T-helper 22 cell (primary cell): ENCODE results near the gene CWC27.
"Not testable (repeated sequence)": the region's sequence is repeated elsewhere in the genome, so short reads cannot be mapped to it uniquely, and the experiment has no call there.

Source experiments
- DNase-seq: peaks from one replicate; pipeline ENCODE4 v3.0.0-alpha.2; 2020; ENCODE audit warnings: low read depth

CWC27 gene

DNA sequence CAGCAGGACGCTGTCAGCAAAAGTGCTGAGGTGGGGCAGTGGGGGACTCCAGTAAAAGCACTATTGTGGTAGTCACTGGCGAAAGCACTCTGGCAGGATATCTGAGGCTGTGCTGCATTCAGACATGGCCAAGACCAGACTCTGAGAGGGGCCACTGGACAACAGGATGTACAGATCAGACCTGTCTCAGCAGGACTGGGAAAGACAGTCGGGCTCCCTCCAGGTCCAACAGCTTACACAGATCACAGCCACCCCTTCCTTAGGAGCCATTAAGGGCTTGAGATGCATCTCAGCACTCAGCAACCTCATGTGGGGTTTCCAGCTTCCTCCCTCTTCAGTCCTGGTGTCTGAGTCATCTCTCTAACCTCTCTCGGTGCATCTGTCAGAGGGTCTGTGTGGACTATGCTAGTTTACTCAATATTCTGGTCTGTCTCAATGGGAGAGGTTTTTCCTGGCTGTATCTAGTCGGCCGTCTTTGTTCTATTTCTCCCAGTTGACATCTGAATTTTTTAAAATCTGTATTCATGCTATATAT, 154.5 kb downstream of the CWC27 start:
- no peak for DNase-seq

DNA sequence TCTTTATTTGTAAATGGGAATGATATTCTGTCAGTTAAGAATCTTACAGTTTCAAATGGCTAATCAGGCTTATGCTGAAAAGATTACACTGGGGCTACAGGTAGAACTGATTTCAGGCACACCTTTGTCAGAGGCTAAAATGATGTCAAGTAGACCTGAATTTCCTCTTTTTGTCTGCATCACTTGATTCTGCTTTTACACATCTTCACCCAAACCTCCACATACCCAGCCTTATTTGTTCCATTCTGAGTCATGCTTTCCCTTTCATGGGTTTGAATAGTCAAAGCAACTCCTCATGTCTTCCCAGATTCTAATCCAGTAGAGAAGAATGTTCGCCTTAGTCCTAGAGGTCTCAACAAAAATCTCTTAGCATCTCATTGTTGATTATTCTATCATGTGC, 156.4 kb downstream of the CWC27 start:
- DNase-seq = no peak

DNA sequence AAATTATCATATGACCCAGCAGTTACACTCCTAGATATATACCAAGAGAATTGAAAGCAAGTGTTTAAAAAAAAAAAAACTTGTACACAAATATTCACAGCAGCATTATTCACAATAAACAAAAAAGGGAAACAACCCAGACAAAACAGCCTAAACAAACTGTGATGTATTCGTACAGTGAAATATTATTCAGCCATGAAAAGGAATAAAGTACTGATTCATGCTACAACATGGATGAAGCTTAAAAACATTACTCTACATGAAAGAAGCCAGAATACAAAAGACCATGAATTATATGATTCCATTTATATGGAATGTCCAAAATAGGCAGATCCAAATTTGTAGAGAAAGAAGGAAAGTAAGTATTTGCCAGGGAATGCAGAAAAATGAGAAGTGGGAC, 161.1 kb downstream of the CWC27 start:
- no peak for DNase-seq

DNA sequence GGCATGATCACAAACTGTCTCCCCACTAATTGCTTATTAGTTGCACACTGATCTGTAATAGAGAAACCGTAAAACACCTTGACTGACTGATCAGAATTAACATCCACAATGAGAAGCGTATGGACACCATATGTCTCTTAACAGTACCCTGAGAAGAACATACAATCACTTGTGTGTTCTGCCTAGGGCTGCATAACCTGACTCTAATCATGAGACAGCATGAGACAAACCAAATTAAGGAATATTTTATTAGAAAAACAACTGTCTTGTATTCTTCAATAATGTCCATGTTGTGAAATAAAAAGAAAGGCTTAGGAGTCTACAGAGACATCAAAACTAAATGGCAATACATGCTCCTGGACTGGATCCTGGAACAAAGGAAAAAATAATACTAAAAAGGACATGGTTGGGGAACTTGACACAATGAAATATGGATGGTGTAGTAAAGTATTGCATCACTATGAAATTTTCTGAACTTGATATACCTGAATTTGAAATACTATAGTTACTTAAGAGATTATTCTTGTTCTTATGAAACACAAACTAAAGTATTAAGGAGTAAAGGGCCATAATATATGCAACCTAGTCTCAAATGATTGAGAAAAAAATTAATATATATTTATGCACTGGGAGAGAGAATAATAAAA, 162.1 kb downstream of the CWC27 start:
- DNase-seq = no peak

DNA sequence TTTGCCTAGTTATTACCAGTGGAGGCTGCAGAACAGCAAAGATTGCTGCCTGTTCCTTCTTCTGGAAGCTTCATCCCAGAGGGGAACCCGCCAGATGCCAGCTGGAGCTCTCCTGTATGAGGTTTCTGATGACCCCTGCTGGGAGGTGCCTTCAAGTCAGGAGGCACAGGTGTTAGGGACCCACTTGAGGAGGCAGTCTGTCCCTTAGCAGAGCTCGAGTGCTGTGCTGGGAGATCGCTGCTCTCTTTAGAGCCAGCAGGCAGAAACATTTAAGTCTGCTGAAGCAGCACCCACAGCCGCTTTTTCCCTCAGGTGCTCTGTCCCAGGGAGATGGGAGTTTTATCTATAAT, 170.7 kb downstream of the CWC27 start:
- DNase-seq = not testable (repeated sequence)

DNA sequence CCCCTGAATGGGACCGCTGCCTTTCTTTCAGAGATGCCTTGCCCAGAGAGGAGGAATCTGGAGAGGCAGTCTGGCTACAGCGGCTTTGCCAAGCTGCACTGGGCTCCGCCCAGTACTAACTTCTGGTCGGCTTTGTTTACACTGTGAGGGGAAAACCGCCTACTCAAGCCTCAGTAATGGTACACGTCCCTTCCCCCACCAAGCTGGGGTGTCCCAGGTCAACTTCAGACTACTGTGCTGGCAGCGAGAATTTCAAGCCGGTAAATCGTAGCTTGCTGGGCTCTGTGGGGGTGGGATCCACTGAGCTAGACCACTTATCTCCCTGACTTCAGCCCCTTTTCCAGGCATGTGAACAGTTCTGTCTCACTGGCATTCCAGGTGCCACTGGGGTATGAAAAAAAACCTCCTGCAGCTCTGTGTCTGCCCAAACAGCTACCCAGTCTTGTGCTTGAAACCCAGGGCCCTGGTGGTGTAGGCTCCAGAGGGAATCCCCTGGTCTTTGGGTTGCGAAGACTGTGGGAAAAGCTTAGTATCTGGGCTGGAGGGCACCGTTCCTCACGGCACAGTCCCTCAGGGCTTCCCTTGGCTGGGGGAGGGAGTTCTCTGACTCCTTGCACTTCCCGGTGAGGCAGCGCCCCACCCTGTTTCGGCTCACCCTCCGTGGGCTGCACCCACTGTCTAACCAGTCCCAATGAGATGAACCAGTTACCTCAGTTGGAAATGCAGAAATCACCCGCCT, 171.2 kb downstream of the CWC27 start:
- no peak for DNase-seq

DNA sequence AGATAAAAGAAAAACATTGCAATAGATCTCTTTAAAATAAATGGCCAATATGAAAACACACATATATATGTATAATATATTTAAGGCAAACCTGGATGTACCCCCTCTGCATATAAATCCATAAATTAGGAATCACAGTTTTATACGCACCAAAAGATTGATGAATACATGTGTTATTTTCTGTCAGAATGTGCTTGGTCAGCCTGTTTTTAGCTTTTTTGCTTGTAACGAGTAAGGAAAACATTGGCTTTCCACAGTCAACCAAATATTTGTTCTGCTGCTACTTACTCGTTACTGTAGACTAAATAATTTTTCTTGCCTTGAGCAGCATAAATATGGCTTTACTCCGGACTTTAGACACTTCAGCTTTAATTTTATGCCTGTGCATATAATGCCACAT, 173.7 kb downstream of the CWC27 start:
- no peak for DNase-seq

DNA sequence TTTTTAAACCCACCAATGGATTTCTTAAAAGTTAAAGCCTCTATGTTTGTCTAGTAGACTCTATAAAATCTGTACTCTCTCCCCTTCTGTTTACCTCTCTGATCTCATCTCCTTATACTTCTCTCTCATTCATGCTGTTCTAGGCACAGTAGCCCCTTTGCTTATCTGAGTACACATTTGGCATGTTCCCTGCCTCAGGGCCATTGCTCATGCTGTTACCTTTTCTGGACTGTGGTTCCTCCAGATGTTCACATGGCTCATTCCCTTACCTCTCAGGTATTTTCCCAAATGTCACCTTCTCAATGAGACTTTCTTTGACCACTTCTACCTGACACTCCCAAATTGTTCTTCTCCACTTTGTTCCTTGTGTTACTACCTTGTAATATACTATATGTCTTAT, 176.1 kb downstream of the CWC27 start:
- no peak for DNase-seq

DNA sequence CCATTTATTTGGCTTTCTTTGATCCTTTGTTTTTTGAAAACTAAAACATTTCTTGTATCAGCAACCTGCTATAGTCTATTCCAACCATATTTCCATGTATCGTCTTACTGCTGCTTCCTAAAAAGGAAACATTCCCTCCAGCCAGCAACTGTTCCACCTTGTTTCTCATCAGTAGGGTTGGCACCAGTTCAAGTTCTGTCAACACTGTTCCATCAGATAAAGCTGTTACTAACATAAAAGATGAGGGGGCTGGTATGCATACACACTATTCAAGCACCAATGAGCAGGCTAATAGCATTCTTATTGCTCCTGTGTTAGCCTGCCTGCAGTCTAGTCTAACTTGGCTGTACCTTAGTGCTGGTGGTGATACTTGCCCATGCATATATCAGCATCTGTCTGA, 178.3 kb downstream of the CWC27 start:
- no peak for DNase-seq

DNA sequence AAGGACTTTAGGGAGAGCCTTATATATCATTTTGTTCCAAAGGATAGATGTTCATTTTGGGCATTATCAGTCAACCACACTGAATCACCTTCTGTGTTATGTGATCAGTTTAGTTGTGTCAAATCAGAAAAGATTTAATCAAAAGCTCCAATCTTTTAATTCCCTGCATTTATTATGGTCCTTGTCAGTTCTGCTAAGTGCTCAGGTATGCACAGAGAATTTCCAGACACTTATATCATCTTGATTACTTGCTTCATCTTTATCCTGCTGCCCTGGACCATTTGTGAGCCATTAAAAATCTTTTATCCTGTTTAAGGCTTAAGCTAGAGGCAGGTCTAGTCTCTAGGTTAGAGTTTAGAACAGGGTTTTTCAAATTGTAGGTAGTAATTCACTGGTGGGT, 179.1 kb downstream of the CWC27 start:
- DNase-seq = no peak

DNA sequence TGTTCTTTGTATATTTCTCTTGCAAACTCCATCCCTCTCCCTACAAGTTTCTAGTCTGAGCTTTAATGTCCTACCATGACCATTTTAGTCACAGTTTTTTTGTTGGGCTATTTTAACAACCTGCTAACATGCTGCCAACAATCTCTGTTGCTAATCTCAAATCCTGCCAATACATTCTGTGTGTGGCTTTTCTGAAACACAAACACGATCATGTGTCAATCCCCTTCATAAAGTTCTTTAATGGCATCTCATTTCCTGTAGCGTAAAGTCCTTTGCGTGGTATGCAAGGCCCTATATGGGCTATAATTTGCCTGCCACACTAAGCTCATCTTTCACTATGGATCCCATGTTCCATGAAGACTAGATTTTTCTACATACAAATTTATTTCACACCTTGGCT, 180.6 kb downstream of the CWC27 start:
- DNase-seq = no peak

DNA sequence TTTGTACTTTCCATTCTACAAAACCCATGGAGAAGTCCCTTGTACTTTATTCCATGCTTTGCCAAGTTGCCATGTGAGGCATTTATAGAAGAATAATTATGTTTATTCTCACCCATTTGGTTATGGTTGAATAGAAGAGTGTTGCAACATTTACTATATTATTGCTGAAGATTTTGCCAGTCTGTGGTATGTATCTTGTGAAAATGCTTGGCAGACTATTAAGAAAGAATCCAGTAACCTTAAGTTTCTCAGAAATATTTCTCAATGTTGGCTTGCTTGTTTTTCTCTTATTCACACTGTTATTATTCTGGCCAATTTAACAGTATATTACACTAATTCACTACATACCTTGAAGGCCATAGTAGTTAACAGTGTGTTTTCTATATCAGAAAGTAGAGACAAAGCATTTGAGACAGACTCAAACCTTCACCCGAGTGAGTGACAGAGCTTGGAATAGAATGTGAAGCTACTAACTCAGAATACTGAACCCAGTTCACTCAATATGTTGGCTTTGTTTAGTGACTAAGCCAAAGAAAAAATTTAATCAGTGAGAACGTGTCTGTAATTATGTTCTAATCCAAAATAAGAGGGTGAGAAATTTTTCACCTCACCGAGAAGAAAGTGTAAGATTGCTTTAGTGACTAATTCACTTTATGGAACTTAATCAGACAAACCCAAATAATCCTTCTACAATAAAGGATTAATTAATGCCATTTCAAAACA, 184.4 kb downstream of the CWC27 start:
- no peak for DNase-seq

DNA sequence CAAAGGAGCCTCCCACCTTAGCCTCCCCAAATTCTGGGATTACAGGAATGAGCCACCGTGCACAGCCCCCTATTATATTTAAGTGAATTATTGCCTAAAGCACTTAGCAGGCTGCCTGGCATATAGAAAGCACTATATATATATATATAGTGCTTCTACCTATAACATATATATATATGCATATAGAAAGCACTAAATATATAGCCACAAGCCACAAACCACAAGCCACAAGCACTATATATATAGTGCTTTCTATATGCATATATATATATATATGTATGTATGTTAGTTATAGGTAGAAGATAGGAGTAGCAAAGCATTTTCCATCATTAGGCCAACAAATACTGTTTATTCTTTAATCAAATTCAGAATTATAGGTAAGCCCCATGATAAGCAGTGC, 185.8 kb downstream of the CWC27 start:
- no peak for DNase-seq

DNA sequence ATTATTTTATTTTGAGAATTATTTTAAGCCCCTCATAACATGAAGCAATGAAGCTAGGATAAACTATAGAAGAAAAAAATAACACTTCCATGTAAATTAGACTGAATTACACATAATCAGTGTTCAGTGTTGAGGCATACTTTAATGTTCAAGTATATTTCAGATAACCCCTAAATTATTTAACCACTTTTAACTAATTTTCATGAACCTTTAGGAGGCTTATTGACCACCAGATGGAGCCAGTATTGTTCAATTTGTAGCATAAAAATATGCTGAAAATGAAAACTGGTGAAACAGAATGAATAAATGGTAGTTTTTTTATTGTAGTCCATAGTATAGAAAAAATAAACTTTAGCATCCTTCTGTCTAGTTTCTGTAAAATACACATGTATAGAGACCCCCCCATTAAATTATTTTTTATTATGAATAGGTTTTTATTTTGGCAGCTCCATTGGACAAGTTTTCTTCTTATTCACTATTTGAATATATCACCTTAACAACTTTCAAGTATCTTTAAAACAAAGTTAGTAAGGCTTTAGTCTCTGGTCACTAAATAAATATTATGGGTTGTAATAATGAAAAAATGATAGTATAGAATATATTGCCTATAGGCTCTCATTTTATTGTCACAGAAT, 190.1 kb downstream of the CWC27 start:
- no peak for DNase-seq

DNA sequence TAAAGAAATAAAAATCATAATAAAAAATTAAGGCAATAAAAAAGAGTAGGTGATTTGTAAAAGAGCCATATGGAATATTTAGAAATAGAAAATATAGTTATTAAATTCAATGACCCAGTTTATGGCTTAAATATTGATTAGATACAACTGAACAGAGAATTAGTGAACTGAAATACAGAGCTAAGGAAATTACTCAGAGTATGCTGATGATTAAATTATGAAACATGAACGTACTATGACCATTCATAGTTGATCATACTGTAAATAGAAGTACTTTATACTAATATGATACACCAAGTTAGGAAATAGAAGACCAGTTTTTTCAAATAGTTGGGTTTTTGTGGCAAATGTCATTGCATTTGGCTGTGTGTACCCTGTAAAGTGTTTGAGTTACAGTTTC, 194.5 kb downstream of the CWC27 start:
- DNase-seq = no peak

DNA sequence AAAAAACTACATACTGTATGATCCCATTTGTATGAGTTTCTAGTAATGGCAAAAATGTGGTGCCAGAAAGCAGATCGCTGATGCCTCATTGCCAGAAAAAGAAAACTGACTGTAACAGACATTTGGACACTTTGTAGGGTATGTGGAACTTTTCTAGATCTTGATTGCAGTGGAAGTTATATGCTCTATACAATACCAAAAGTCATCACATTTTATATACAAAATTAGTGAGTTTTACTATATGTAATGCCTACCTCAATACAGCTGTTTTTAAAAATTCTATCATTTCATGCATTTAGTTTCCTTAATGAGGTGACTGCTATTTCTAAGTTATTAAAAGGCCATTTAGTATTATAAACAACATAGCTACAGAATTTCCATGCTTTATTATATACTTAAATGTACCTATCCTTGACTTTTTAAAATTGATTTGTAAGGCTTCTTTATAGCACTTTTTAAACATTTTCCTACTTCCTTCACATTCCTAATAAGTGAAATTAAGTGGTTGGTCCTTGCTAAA, 199.9 kb downstream of the CWC27 start:
- no peak for DNase-seq

DNA sequence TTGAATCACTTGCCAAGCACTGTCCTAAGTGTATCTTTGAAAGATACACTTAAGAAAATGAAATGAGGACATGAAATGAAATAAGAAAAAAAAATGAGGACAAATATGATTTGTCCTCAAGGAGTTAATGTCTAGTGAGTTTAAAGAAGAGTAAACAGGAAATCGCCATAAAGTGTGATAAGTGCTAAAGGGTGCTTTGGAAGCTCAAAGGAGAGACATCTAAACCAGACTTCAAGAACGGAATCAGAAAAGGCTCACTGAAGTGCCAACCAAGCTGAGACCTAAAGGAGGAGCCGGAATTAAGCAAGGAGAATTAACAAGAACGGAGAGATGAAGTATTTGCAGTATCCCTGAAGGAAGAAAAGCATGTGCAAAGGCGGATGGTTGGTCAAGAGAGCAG, 200.8 kb downstream of the CWC27 start:
- DNase-seq = no peak

DNA sequence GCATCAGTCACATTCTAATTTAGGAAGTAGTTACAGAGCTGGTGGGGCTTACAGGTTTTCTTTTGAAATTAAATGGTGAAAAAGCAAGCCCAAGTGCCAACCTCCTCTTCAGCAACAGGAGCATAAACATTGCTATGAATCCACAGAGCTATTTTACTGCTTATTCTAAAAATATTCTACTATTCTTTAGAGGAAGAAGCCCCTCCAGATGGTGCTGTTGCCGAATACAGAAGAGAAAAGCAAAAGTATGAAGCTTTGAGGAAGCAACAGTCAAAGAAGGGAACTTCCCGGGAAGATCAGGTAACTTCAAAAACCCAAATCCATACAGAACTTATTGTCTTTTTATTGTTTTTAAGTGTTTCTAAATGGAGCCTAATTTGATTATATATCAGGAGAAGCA, 202.8 kb downstream of the CWC27 start:
- no peak for DNase-seq

DNA sequence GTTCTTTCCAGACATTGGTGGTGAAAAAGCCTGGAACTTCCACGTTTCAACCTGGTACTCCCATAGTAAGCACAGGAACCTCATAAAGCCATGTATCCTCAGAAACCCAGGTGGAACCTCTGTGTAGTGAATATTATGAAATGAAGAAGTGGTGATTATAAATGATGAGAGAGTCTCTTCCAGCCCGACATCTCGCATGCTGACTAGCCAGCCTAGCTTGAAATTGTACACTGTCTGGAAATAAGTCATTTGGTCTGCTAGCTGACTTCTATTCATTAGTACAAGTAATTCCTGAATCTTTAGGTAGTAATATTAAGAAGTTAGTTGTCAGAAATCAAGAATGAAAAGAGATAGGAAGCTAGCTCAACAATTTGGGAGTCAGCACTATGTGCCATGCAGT, 203.3 kb downstream of the CWC27 start:
- DNase-seq = no peak

DNA sequence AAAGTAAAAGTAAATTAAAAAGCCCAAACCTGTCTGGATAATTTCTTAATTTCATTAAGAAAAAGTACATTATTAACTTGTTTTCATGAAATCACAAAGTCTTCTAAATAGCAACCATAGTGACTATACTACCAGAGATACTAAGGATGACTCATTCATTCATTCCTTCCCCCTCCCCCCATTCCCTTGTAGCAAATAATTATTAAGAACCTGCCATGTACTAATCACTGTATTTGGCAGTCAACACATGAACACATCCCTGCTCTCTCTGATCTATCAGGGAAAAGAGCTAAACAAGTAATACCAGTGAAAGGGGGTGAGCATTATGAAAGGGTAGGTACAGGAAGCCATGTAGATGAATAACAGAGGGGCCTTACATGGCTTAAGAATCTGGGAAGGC, 203.9 kb downstream of the CWC27 start:
- DNase-seq = no peak

DNA sequence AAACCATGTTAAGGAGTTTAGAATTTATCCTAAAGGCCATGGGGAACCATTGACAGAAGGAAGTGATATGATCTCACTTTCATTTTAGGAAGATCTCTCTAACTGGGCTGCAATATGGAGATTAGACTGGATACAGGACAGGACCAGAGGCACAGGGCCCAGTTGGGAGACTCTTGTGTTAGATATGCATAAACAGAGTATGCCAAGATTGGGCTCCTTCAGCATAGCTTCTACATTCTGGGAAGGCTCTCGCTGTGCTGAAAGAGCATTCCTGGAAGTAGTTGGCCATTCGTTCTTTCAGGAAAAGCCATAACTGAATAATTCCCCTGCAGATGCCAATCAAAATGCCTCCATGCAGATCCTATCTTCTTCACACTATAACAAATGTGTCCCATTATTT, 204.5 kb downstream of the CWC27 start:
- no peak for DNase-seq

DNA sequence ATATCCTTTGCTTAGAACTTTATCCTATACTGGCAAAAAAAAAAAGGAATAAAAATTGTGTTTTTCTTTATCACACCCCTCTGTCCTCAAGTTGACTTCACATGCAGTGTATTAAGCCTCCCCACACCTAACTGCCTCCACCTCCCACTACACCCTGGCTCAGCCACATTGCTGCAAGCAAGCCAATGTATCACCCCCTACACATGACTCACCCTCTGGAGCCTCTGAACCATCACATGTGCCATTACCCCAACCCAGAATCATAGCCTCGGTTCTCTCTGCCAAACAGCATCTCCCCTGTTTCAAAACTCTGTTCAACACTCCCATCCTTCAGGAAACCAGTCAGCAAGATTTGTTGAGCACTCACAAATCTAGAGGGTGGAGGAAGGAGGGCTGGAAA, 209.0 kb downstream of the CWC27 start:
- no peak for DNase-seq

DNA sequence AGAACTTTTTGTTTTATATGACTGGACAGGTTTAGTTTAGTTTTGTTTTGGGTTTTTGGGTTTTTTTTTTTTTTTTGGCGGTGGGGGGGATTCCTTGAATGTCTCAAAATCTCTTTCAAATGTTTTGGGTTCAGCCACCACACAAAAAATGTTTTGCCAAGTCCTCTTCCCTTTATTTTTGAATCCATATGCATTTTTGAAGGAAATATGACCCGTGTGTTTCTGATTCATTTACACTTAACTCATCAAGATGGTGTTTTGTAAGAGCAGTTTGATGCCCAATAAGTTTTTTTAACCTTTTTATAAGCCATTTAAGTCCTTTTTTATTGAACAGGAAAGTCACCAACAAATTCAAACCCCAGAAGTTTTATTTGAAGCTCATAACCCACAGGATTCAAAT, 209.8 kb downstream of the CWC27 start:
- no peak for DNase-seq
